Activated CD8-positive, alpha-beta memory T cell treated with anti-CD3 and anti-CD28 coated beads, Interleukin-2, amount 50 U/mL, for 24 hours (primary cell): Measurements from ENCODE around the gene FTO.
"Not testable (repeated sequence)": the region's sequence is repeated elsewhere in the genome, so short reads cannot be mapped to it uniquely, and the experiment has no call there.

ENCODE experiments used
- DNase-seq: peaks from one replicate; pipeline ENCODE4 v3.0.0-alpha.2; 2020; ENCODE audit errors: extremely low read depth

FTO gene

GRCh38 chr16:53822936-53823529 is 119.1 kb downstream of the FTO start:
- no peak for DNase-seq

GRCh38 chr16:53826658-53827057 is 122.7 kb downstream of the FTO start:
- no peak for DNase-seq

- DNase-seq, result no peak
Measured at GRCh38 chr16:53827741-53828140, 123.8 kb downstream of the FTO start.

GRCh38 chr16:53829186-53829747 is 125.3 kb downstream of the FTO start:
- DNase-seq, result no peak

GRCh38 chr16:53832896-53833544 is 129.1 kb downstream of the FTO start:
- no peak for DNase-seq

GRCh38 chr16:53836142-53836541 is 132.2 kb downstream of the FTO start:
- no peak for DNase-seq

- no peak for DNase-seq
Measured at GRCh38 chr16:53836680-53837079, 132.7 kb downstream of the FTO start.

GRCh38 chr16:53837426-53837825 is 133.5 kb downstream of the FTO start:
- DNase-seq, result no peak

GRCh38 chr16:53839150-53839549 is 135.2 kb downstream of the FTO start:
- DNase-seq, result no peak

- no peak for DNase-seq
Measured at GRCh38 chr16:53840456-53840855, 136.5 kb downstream of the FTO start.

- no peak for DNase-seq
Measured at GRCh38 chr16:53841884-53842283, 137.9 kb downstream of the FTO start.

GRCh38 chr16:53843084-53843483 is 139.1 kb downstream of the FTO start:
- DNase-seq, result no peak

- DNase-seq, result no peak
Measured at GRCh38 chr16:53844804-53845203, 140.8 kb downstream of the FTO start.

- not testable (repeated sequence) for DNase-seq
Measured at GRCh38 chr16:53846549-53846948, 142.6 kb downstream of the FTO start.

- no peak for DNase-seq
Measured at GRCh38 chr16:53846971-53847370, 143.0 kb downstream of the FTO start.

- no peak for DNase-seq
Measured at GRCh38 chr16:53848277-53848942, 144.5 kb downstream of the FTO start.

GRCh38 chr16:53848950-53849349 is 145.0 kb downstream of the FTO start:
- DNase-seq, result no peak

GRCh38 chr16:53849585-53849984 is 145.6 kb downstream of the FTO start:
- DNase-seq, result no peak

- no peak for DNase-seq
Measured at GRCh38 chr16:53849994-53850393, 146.0 kb downstream of the FTO start.

GRCh38 chr16:53852678-53853077 is 148.7 kb downstream of the FTO start:
- no peak for DNase-seq

- no peak for DNase-seq
Measured at GRCh38 chr16:53855056-53855455, 151.1 kb downstream of the FTO start.

GRCh38 chr16:53855511-53855910 is 151.6 kb downstream of the FTO start:
- DNase-seq, result no peak

GRCh38 chr16:53859995-53860540 is 156.1 kb downstream of the FTO start:
- DNase-seq, result no peak
